ENCODE data around the gene SIGLEC10. TPM values are rescaled to one million over a fixed set of nuclear protein-coding genes. Genes with fewer than 3 reads are reported as not detected.

Gene SIGLEC10
- total RNA-seq, 1 experiment from 2014 or later: not detected

GRCh38 chr19:51431124-51431523 is 13.7 kb upstream of the SIGLEC10 start:
- no peak overlapping the region for H3K4me3 ChIP-seq (ENCODE audit: low read depth, low read length)
- DNase-seq: no peak
- Mint-ChIP-seq H3K27me3 (ENCODE audit: insufficient read depth, unreplicated experiment) (peaks cover 23% of the 10 kb centered on the region), H3K4me3 (ENCODE audit: unreplicated experiment) (no peak overlapping the region), H3K27ac (ENCODE audit: unreplicated experiment) (no peak overlapping the region), H3K4me1 (ENCODE audit: low read depth, unreplicated experiment) (no peaks in the 10 kb centered on the region), H3K9me3 (ENCODE audit: unreplicated experiment) (peaks cover 10% of the 10 kb centered on the region), H3K36me3 (ENCODE audit: insufficient read depth, unreplicated experiment) (no peaks in the 10 kb centered on the region)
- H3K36me3 ChIP-seq (ENCODE audit: control insufficient read depth, insufficient read depth, low read length): no peaks in the 10 kb centered on the region
- intact Hi-C loops (cut with micrococcal nuclease; ENCODE audit: unreplicated experiment): no loop called here
- no peaks in the 10 kb centered on the region for H3K27me3 ChIP-seq (replicated peaks; ENCODE audit: control insufficient read depth, insufficient read depth, low read length)
- no peak for TF ChIP-seq CTCF (IDR thresholded peaks at IDR 0.05; ENCODE audit: insufficient read depth in 1 of 2, low read depth in 1 of 2, low read length in 1 of 2, severe bottlenecking in 1 of 2, unreplicated experiment in 1 of 2)
- ChIA-PET POLR2A (no interaction called here), CTCF (interaction anchor here (1.0 kb wide), 1 partner anchor 9 kb away, joined by 5 read pairs; no protein-coding TSS in a partner anchor)
- no peaks in the 10 kb centered on the region for H3K4me1 ChIP-seq
- no peaks in the 10 kb centered on the region for H3K9me3 ChIP-seq
- BruUV-seq (replicated peaks): no TSS peak

DNA sequence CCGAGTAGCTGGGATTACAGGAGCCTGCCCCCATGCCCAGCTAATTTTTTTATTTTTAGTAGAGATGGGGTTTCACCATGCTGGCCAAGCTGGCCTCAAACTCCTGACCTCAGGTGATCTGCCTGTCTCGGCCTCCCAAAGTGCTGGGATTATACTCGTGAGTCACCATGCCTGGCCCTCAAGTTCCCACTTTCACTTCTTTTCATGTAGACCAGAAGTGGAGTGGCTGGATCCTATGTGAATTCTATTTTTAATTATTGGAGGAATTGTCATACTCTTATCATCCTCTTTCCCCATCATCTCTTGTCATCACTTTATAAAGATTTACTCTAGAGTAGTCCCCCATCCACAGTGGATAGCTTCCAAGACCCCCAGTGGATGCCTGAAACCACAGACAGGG is 12.8 kb upstream of the SIGLEC10 start:
- peaks cover 10% of the 10 kb centered on the region for H3K9me3 Mint-ChIP-seq (ENCODE audit: unreplicated experiment)
- no peaks in the 10 kb centered on the region for H3K4me1 Mint-ChIP-seq (ENCODE audit: low read depth, unreplicated experiment)
- peaks cover 25% of the 10 kb centered on the region for H3K27me3 Mint-ChIP-seq (ENCODE audit: insufficient read depth, unreplicated experiment)
- no peak overlapping the region for H3K4me3 Mint-ChIP-seq (ENCODE audit: unreplicated experiment)
- Histone ChIP-seq H3K9me3 (no peaks in the 10 kb centered on the region), H3K4me1 (no peaks in the 10 kb centered on the region), H3K27me3 (replicated peaks; ENCODE audit: control insufficient read depth, insufficient read depth, low read length) (no peaks in the 10 kb centered on the region), H3K36me3 (ENCODE audit: control insufficient read depth, insufficient read depth, low read length) (no peaks in the 10 kb centered on the region), H3K4me3 (ENCODE audit: low read depth, low read length) (no peak overlapping the region)
- H3K36me3 Mint-ChIP-seq (ENCODE audit: insufficient read depth, unreplicated experiment): no peaks in the 10 kb centered on the region
- TF ChIP-seq CTCF (IDR thresholded peaks at IDR 0.05; ENCODE audit: insufficient read depth in 1 of 2, low read depth in 1 of 2, low read length in 1 of 2, severe bottlenecking in 1 of 2, unreplicated experiment in 1 of 2): no peak
- no TSS peak for BruUV-seq (replicated peaks)
- ChIA-PET CTCF (no interaction called here), POLR2A (no interaction called here)
- intact Hi-C loops (cut with micrococcal nuclease; ENCODE audit: unreplicated experiment): no loop called here
- H3K27ac Mint-ChIP-seq (ENCODE audit: unreplicated experiment): no peak overlapping the region
- DNase-seq: no peak

DNA sequence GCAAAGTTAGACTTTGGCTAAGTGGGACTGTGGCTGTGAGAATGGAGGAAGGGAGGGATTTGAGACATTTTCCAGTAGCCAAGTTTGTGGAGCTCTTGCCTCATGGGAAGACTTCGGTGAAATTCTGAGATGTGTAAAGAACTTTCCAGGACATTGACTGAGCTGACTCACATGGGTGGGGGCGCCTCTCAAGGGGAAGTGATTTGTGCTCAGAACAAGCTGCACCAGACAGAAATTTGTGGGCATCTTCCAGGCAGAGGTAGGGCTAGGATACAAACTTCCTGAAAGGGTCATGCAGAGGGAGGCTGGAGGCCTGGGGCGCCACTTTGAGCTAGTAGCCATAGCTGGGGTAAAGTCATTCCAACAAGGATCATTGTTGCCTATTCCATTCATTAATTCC is 9.8 kb upstream of the SIGLEC10 start:
- intact Hi-C loops (cut with micrococcal nuclease; ENCODE audit: unreplicated experiment): no loop called here
- no peak for DNase-seq
- Mint-ChIP-seq H3K36me3 (ENCODE audit: insufficient read depth, unreplicated experiment) (no peaks in the 10 kb centered on the region), H3K27ac (ENCODE audit: unreplicated experiment) (no peak overlapping the region), H3K27me3 (ENCODE audit: insufficient read depth, unreplicated experiment) (peaks cover 22% of the 10 kb centered on the region), H3K4me1 (ENCODE audit: low read depth, unreplicated experiment) (no peaks in the 10 kb centered on the region), H3K9me3 (ENCODE audit: unreplicated experiment) (peaks cover 10% of the 10 kb centered on the region), H3K4me3 (ENCODE audit: unreplicated experiment) (no peak overlapping the region)
- no peak for TF ChIP-seq CTCF (IDR thresholded peaks at IDR 0.05; ENCODE audit: insufficient read depth in 1 of 2, low read depth in 1 of 2, low read length in 1 of 2, severe bottlenecking in 1 of 2, unreplicated experiment in 1 of 2)
- Histone ChIP-seq H3K9me3 (no peaks in the 10 kb centered on the region), H3K4me1 (no peaks in the 10 kb centered on the region), H3K36me3 (ENCODE audit: control insufficient read depth, insufficient read depth, low read length) (no peaks in the 10 kb centered on the region), H3K27me3 (replicated peaks; ENCODE audit: control insufficient read depth, insufficient read depth, low read length) (no peaks in the 10 kb centered on the region), H3K4me3 (ENCODE audit: low read depth, low read length) (no peak overlapping the region)
- CTCF ChIA-PET: no interaction called here
- POLR2A ChIA-PET: no interaction called here
- BruUV-seq (replicated peaks): no TSS peak
